ENCODE results near the gene SLC2A9. TPM values are rescaled to one million over a fixed set of nuclear protein-coding genes. Genes with fewer than 3 reads are reported as not detected.

Gene SLC2A9
- total RNA-seq, 6 experiments from 2014 or later = 16.1 to 25.0 (median 19.8) TPM

GRCh38 chr4:9891740-9892139, 129.6 kb downstream of the SLC2A9 start:
- Histone ChIP-seq H3K27me3 (no peaks in the 10 kb centered on the region), H3K36me3 (peaks cover 0 to 2% (median 0%) of the 10 kb centered on the region in 4 donors), H3K4me1 (no peaks in the 10 kb centered on the region), H3K9me3 (no peaks in the 10 kb centered on the region), H3K4me3 (no peak overlapping the region), H3K27ac (no peak overlapping the region)
- no peak for TF ChIP-seq POLR2A (IDR thresholded peaks at IDR 0.05)
- WGBS (ENCODE audit: insufficient coverage, low coverage, low lambda C conversion rate, missing lambda C conversion rate) = 100% methylated on average over 1 of the region's 7 CpGs
- intact Hi-C loops (cut with DNase I) = no loop called here
- DNase-seq (no peak), ATAC-seq (peak in 2 of 4 donors; percentile 37 to 62)

GRCh38 chr4:9891056-9891455, 130.2 kb downstream of the SLC2A9 start:
- no peak overlapping the region for H3K4me3 ChIP-seq
- no peak overlapping the region for H3K27ac ChIP-seq
- no peaks in the 10 kb centered on the region for H3K27me3 ChIP-seq
- H3K4me1 ChIP-seq = no peaks in the 10 kb centered on the region
- TF ChIP-seq CTCF (IDR thresholded peaks at IDR 0.05) (no peak), POLR2A (IDR thresholded peaks at IDR 0.05) (no peak)
- intact Hi-C loops (cut with DNase I) = no loop called here
- WGBS (ENCODE audit: insufficient coverage, low coverage, low lambda C conversion rate, missing lambda C conversion rate) = 49% methylated on average over 6 of the region's 7 CpGs
- DNase-seq = no peak
- H3K36me3 ChIP-seq = no peaks in the 10 kb centered on the region
- no peaks in the 10 kb centered on the region for H3K9me3 ChIP-seq
- no peak for ATAC-seq

GRCh38 chr4:9889306-9889705, 132.0 kb downstream of the SLC2A9 start:
- Histone ChIP-seq H3K4me1 (no peaks in the 10 kb centered on the region), H3K4me3 (no peak overlapping the region), H3K36me3 (no peaks in the 10 kb centered on the region), H3K27ac (no peak overlapping the region), H3K27me3 (no peaks in the 10 kb centered on the region), H3K9me3 (no peaks in the 10 kb centered on the region)
- TF ChIP-seq CTCF (IDR thresholded peaks at IDR 0.05) = no peak
- DNase-seq (no peak), ATAC-seq (no peak)
- intact Hi-C loops (cut with DNase I) = no loop called here
- WGBS (ENCODE audit: insufficient coverage, low coverage, low lambda C conversion rate, missing lambda C conversion rate) = 61% methylated on average over 4 of the region's 4 CpGs

- no peak for TF ChIP-seq CTCF (IDR thresholded peaks at IDR 0.05)
- TF ChIP-seq POLR2A (IDR thresholded peaks at IDR 0.05) = no peak
- no peaks in the 10 kb centered on the region for H3K4me1 ChIP-seq
- no peak overlapping the region for H3K27ac ChIP-seq
- no peak for DNase-seq
- no peaks in the 10 kb centered on the region for H3K9me3 ChIP-seq
- intact Hi-C loops (cut with DNase I) = no loop called here
- no peak for ATAC-seq
- WGBS (ENCODE audit: insufficient coverage, low coverage, low lambda C conversion rate, missing lambda C conversion rate) = 90% methylated on average over 3 of the region's 5 CpGs
- H3K27me3 ChIP-seq = no peaks in the 10 kb centered on the region
- no peak overlapping the region for H3K4me3 ChIP-seq
- no peaks in the 10 kb centered on the region for H3K36me3 ChIP-seq
Measured at GRCh38 chr4:9885958-9886357, 135.3 kb downstream of the SLC2A9 start.

GRCh38 chr4:9880406-9881197, 140.7 kb downstream of the SLC2A9 start:
- Histone ChIP-seq H3K9me3 (no peaks in the 10 kb centered on the region), H3K4me1 (no peaks in the 10 kb centered on the region), H3K27ac (no peak overlapping the region), H3K4me3 (no peak overlapping the region), H3K27me3 (no peaks in the 10 kb centered on the region), H3K36me3 (no peaks in the 10 kb centered on the region)
- DNase-seq = no peak
- intact Hi-C loops (cut with DNase I) = no loop called here
- WGBS (ENCODE audit: insufficient coverage, low coverage, low lambda C conversion rate, missing lambda C conversion rate) = 77% methylated on average over 4 of the region's 6 CpGs
- TF ChIP-seq POLR2A (IDR thresholded peaks at IDR 0.05) = no peak
- no peak for TF ChIP-seq CTCF (IDR thresholded peaks at IDR 0.05)
- ATAC-seq = no peak
